ENCODE data around the gene ANXA9.

The ANXA9 gene

DNA sequence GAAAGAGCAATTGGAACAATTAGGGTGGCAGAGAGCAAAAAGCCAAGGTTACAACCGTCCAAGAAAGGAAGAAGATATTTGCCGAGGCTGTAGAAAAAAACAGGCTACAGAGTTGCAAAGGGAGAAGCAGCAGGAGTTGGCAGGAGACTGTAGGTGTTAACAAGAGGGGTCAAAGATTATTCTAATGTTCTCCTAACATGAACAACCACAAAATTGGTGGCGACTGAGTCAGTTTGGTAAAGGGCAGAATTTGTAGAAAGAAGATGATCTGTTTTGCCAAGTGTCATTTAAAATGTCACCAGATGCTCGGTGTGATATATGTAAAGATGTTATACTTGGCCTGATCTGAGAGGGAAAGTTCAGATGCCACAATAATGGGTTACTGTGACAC lies 25.8 kb downstream of the ANXA9 start:
- no peak for DNase-seq (ENCODE audit: low read depth)
- TF ChIP-seq, protein P1, sequence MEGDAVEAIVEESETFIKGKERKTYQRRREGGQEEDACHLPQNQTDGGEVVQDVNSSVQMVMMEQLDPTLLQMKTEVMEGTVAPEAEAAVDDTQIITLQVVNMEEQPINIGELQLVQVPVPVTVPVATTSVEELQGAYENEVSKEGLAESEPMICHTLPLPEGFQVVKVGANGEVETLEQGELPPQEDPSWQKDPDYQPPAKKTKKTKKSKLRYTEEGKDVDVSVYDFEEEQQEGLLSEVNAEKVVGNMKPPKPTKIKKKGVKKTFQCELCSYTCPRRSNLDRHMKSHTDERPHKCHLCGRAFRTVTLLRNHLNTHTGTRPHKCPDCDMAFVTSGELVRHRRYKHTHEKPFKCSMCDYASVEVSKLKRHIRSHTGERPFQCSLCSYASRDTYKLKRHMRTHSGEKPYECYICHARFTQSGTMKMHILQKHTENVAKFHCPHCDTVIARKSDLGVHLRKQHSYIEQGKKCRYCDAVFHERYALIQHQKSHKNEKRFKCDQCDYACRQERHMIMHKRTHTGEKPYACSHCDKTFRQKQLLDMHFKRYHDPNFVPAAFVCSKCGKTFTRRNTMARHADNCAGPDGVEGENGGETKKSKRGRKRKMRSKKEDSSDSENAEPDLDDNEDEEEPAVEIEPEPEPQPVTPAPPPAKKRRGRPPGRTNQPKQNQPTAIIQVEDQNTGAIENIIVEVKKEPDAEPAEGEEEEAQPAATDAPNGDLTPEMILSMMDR (IDR thresholded peaks at IDR 0.05; ENCODE audit: control insufficient read depth, insufficient read depth, low read depth, low read length, missing control alignments): no peak
- H3K4me3 ChIP-seq (ENCODE audit: control insufficient read depth, low read depth, low read length): peak overlapping the region; percentile 93

DNA sequence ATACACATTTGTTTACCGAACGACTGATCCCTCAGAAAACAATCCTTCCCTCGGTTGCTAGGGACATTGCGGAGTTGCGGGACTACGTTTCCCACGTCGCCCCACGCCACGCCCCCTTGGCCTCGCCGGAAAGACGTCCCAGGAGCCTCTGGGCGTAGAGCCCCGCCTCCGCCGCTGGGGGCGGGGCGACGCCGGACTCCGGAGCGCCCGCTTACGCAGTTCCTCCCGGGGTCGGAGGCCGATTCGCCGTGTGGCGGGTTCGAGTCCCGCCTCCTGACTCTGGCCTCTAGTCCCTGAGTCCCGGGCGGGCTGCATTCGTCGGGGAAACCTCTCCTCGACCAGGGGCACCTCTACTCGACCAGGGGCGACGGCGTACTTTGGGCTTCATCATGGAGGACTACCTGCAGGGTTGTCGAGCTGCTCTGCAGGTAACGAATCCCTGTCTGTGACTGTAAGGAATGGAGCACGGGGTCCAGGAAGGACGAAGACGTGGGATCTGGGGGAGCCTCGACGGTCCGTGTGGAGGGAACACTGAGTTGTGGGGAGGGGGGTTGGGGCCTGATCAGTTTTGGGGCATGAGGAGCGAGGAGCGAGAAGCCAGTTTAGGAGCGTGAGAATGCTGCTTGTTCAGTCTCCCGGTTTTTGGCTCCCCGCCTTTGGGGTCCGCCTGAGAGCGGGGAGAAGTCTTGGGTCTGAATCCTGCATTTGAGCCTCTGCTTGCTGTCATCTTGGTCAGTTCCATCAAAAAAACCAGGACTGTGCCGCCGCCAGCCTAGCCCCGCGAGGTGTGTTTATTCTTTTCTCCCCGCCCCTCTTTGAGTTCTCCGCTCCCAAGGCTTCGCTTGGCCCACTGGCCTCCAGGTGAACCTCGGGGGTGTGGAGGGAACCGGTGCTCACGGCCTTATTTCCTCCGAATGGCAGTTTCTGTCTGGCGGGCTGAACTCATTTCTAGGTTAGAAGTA lies 26.4 kb downstream of the ANXA9 start, which contains the start of gene PRUNE1:
TSS of gene PRUNE1 (plus strand) at position 206 of the 962 bp plus-strand sequence. CDS start at position 390, 184 bp downstream.
- H3K4me3 ChIP-seq (ENCODE audit: control insufficient read depth, low read depth, low read length): peak within 1 kb of the TSS; percentile 93
- TF ChIP-seq, protein P1 (IDR thresholded peaks at IDR 0.05; ENCODE audit: control insufficient read depth, insufficient read depth, low read depth, low read length, missing control alignments): no peak
- DNase-seq (ENCODE audit: low read depth): peak; percentile 80

DNA sequence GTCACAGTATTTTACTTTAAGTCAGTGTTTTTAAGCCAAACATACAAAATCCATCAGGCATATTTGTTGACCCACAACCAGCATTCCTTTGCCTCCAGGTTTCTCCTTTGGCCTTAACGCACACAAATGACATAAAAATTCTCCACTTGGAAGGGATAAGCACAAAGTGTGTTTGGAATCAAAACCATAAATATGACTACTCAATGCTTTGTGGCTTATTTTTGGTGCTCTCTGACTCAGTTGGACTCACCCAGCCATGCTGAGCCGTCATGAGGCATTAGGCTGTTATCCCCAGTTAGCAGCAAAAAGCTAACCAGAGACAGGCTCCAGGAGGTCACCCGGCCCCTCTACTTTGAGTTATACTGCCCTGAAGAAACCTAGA lies 27.1 kb downstream of the ANXA9 start:
- TF ChIP-seq, protein P1 (IDR thresholded peaks at IDR 0.05; ENCODE audit: control insufficient read depth, insufficient read depth, low read depth, low read length, missing control alignments): no peak
- DNase-seq (ENCODE audit: low read depth): no peak
- H3K4me3 ChIP-seq (ENCODE audit: control insufficient read depth, low read depth, low read length): peak overlapping the region; percentile 93

DNA sequence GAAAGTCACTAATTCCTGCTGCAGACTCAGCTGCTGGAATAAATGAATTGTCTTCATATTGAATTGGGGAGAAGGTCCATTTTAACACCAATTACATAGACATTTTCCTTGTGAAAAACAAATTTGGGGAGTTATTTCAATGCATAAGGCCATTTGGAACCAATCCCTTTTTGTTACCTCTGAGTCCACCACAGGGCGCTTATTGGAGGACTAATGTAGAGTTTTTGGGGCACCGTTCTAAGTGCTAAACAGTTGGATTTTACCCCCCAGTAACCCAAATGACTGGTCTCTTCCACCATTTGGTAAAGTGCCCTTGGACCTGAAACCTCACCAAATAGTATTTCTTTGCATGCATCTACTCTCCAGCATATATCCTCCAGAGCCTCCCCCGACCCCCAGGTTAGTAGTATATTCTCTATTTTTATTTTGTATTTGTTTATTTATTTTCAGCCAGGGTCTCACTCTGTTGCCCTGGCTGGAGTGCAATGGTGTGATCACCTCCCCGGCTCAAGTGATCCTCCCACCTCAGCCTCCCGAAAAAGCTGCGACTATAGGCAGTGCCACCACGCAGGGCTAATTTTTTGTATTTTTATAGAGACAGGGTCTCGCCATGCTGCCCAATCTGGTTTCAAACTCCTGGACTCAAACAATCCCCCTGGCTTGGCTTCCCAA lies 27.7 kb downstream of the ANXA9 start:
- TF ChIP-seq, protein P1 (IDR thresholded peaks at IDR 0.05; ENCODE audit: control insufficient read depth, insufficient read depth, low read depth, low read length, missing control alignments): no peak
- H3K4me3 ChIP-seq (ENCODE audit: control insufficient read depth, low read depth, low read length): no peak overlapping the region
- no peak for DNase-seq (ENCODE audit: low read depth)

DNA sequence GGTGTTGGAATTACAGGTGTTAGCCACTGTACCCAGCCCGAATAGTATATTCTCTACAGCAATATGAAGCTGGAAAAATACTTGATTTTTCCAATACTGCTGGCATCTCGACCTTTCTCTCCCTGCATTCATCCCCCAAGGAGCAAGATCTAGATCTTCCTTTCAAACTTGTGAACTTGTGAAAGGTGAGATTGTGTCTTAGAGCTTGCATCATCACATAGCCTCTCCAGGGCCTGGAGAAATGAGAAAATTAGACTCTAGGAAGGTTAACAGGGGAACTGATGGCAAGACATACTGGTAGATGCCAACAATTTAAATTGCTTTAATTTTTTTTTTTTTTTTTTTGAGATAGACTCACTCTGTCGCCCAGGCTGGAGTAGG lies 28.2 kb downstream of the ANXA9 start:
- H3K4me3 ChIP-seq (ENCODE audit: control insufficient read depth, low read depth, low read length): no peak overlapping the region
- DNase-seq (ENCODE audit: low read depth): no peak
- TF ChIP-seq, protein P1 (IDR thresholded peaks at IDR 0.05; ENCODE audit: control insufficient read depth, insufficient read depth, low read depth, low read length, missing control alignments): no peak

DNA sequence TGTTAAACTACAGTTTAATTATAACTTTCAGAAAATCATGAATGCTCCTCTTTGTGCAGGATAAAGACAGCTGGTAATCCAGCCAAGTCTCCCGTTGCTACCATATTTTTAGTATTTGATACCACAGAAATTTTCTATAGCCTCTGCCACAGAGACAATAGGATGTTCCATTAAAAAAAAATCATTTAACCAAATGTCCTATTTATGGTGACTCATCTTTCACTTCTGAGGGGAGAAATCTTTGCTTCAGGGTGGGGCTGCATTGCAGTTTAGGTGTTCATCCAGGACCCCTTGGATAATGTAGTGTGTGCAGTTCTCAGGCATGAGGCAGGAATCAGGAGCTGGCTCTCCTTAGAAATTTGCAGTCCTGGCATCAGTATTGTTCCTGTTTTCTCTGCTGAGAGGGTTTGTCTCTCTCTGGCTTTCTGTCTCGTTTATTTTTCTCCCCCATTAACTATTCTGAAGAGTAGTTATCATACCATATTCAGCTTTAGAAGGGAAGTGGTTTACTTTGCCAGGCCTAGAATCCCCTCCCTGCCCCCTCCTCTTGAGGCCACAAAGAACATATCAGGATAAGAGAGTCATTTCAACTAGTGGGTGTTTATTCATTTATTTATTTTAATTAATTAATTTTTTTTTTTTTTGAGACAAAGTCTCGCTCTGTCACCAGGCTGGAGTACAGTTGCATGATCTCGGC lies 29.2 kb downstream of the ANXA9 start:
- DNase-seq (ENCODE audit: low read depth): no peak
- no peak overlapping the region for H3K4me3 ChIP-seq (ENCODE audit: control insufficient read depth, low read depth, low read length)
- TF ChIP-seq, protein P1 (IDR thresholded peaks at IDR 0.05; ENCODE audit: control insufficient read depth, insufficient read depth, low read depth, low read length, missing control alignments): no peak
